Globus pallidus (tissue), 1 donor: ENCODE results near the gene DOCK2.

Experiments
- DNase-seq: peaks from one replicate; pipeline ENCODE4 v3.0.0-alpha.2; 2015; ENCODE audit warnings: low spot score

Gene DOCK2

GRCh38 chr5:170126626-170127025 lies 489.6 kb downstream of the DOCK2 start:
- no peak for DNase-seq

GRCh38 chr5:170131235-170131634 lies 494.2 kb downstream of the DOCK2 start:
- no peak for DNase-seq

DNA sequence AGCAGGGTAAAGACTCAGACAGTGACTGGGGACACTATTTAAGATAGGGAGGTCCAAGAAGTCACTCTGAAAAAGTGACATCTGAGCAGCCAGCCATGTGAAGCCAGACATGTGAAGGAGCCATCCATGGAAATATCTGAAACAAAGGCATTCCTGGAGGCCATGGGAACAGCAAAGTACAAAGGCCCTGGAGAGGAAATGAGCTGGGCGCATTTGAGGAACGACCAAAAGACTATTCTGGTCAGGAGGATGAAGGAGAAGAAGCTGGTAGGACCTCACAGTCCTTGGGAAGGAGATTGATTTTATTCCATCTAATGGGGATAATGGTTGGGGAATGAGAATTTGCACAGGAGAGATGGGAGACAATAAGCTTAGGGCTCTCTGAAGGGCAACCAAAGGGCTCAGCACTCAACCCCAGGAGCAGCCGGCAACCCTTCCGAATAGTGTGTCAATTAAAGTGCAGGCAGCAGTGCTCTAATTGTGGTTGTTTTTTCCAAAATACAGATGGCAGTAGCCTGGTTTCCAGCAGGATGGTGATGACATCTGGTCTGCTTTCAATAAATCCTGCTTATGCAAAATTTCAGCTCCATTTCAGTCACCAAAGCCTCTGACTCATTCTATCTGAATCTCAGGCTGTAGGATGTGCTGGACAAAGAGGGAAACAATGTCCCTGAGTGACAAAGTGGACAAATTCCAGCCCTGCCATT lies 495.3 kb downstream of the DOCK2 start:
- DNase-seq = no peak
